ENCODE results near the gene ERFL. TPM values are rescaled to one million over a fixed set of nuclear protein-coding genes. Genes with fewer than 3 reads are reported as not detected.

Gene ERFL
- total RNA-seq, 2 experiments from 2014 or later, result 7.7 to 8.9 TPM

DNA sequence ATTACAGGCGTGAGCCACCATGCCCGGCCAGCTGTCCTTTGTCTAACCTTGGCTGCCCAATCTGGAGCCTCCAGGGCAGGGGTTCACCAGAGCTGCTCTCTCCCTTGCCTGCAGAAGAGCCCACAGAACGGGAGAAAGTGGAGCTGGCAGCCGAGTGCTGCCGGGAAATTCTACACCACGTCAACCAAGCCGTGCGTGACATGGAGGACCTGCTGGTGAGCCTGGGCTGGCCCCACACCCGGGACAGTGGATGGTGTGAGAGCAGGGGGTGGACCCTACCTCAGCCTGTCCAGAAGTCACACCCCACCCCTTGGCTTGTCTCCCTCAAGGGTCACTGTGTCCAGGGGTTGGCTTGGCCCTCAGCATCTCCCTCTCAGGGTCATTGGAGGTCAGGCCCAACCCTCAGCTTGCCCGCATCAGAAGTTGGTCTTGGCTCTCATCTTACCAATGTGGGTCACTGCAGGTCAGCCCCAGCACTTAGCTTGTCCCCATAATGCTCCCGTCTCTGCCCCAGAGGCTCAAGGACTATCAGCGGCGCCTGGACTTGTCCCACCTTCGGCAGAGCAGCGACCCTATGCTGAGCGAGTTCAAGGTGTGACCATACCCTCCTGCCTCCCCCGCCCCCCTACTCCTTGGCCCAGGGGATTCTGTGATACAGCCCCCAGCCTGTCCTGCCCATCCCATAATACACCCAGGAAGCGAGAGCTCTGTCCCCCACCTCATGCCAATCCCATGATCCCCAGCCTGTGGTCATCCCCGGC is 24.9 kb downstream of the ERFL start:
- intact Hi-C loops (cut with DNase I, micrococcal nuclease), result no loop called here
- TF ChIP-seq, protein P1, sequence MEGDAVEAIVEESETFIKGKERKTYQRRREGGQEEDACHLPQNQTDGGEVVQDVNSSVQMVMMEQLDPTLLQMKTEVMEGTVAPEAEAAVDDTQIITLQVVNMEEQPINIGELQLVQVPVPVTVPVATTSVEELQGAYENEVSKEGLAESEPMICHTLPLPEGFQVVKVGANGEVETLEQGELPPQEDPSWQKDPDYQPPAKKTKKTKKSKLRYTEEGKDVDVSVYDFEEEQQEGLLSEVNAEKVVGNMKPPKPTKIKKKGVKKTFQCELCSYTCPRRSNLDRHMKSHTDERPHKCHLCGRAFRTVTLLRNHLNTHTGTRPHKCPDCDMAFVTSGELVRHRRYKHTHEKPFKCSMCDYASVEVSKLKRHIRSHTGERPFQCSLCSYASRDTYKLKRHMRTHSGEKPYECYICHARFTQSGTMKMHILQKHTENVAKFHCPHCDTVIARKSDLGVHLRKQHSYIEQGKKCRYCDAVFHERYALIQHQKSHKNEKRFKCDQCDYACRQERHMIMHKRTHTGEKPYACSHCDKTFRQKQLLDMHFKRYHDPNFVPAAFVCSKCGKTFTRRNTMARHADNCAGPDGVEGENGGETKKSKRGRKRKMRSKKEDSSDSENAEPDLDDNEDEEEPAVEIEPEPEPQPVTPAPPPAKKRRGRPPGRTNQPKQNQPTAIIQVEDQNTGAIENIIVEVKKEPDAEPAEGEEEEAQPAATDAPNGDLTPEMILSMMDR (IDR thresholded peaks at IDR 0.05), result no peak
- Mint-ChIP-seq H3K9me3 (no peaks in the 10 kb centered on the region), H3K4me1 (ENCODE audit: low read depth) (peaks cover 60% of the 10 kb centered on the region), H3K27me3 (no peaks in the 10 kb centered on the region), H3K27ac (peak overlapping the region; percentile 7), H3K36me3 (ENCODE audit: low read depth) (peaks cover 89% of the 10 kb centered on the region), H3K4me3 (no peak overlapping the region)
- H3K27ac ChIP-seq (ENCODE audit: low read depth in 1 of 2, low read length in 2 of 2), result peak overlapping the region in 1 of 2 donors; percentile 21
- ATAC-seq (ENCODE audit: poor library complexity) (no peak), DNase-seq (no peak)
- H3K4me1 ChIP-seq (ENCODE audit: insufficient read depth, low read length), result peaks cover 48% of the 10 kb centered on the region
- ChIA-PET POLR2A (interaction anchor here (1.0 to 6.6 kb wide), 7 partner anchors 8 to 56 kb away, joined by 3 to 70 read pairs (median 9); partner anchors contain the start of genes ARHGEF1 and RABAC1), CTCF (no interaction called here)
- H3K27me3 ChIP-seq (ENCODE audit: control insufficient read depth in 1 of 2, insufficient read depth in 2 of 2, low read length in 2 of 2), result no peaks in the 10 kb centered on the region
- H3K36me3 ChIP-seq (ENCODE audit: insufficient read depth, low read length), result peaks cover 84% of the 10 kb centered on the region
- no peak overlapping the region for H3K4me3 ChIP-seq (ENCODE audit: low read length)
- no peaks in the 10 kb centered on the region for H3K9me3 ChIP-seq (ENCODE audit: control insufficient read depth in 1 of 2, insufficient read depth in 1 of 2, low read length in 2 of 2)

DNA sequence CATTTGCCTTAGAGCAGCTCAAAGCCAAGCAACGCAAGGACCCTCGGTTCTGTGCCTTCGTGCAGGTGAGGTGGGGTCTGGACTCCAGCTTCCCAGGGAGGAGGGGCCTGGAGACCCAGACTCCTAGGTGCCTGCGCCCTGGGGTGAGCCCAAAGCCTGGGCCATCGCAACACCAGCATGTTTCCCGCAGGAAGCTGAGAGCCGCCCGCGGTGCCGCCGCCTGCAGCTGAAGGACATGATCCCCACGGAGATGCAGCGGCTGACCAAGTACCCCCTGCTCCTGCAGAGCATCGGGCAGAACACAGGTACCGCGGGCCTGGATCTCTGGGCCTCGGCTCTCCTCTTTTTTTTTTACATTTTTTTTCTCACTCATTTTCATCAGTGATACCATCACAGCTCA is 25.7 kb downstream of the ERFL start:
- no peak overlapping the region for H3K27ac Mint-ChIP-seq
- CTCF ChIA-PET, result no interaction called here
- no peaks in the 10 kb centered on the region for H3K9me3 ChIP-seq (ENCODE audit: control insufficient read depth in 1 of 2, insufficient read depth in 1 of 2, low read length in 2 of 2)

DNA sequence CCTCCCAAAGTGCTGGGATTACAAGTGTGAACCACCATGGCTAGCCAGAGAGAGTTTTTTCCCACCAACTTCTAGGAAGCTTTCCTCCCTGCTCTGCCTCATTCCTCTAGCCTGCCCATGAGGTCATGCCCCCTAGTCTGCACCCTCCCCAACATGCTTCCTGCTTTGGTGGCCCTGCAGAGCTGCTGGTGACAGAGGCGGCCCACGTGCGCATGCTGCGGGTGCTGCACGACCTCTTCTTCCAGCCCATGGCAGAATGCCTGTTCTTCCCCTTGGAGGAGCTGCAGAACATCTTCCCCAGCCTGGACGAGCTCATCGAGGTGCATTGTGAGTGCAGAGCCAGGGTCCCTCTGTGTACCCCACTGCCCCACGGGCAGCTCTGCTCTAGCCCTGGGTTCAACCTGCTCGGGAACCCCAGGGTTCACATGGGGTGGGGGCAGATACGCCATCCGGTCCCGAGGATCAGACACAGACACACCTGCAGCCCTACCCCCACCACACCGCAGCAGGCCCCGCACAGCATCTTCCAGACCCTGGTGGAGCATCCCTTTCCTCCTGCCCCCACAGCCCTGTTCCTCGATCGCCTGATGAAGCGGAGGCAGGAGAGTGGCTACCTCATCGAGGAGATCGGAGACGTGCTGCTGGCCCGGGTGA is 26.4 kb downstream of the ERFL start:
- H3K9me3 ChIP-seq (ENCODE audit: control insufficient read depth in 1 of 2, insufficient read depth in 1 of 2, low read length in 2 of 2), result no peaks in the 10 kb centered on the region
- peak overlapping the region; percentile 7 for H3K27ac Mint-ChIP-seq
- no peaks in the 10 kb centered on the region for H3K27me3 ChIP-seq (ENCODE audit: control insufficient read depth in 1 of 2, insufficient read depth in 2 of 2, low read length in 2 of 2)
- TF ChIP-seq, protein P1 (IDR thresholded peaks at IDR 0.05), result no peak
- H3K4me3 ChIP-seq (ENCODE audit: low read length), result no peak overlapping the region
- H3K4me1 ChIP-seq (ENCODE audit: insufficient read depth, low read length), result peaks cover 59% of the 10 kb centered on the region
- H3K4me1 Mint-ChIP-seq (ENCODE audit: low read depth), result peaks cover 63% of the 10 kb centered on the region
- ATAC-seq (ENCODE audit: poor library complexity), result no peak
- ChIA-PET CTCF (interaction anchor here (1.9 kb wide), 1 partner anchor 29 kb away, joined by 5 read pairs; no protein-coding TSS in a partner anchor), POLR2A (interaction anchor here (0.6 to 6.6 kb wide), 10 partner anchors 8 to 537 kb away, joined by 3 to 70 read pairs (median 4); partner anchors contain the start of genes ARHGEF1, RABAC1 and RPS19)
- peaks cover 93% of the 10 kb centered on the region for H3K36me3 ChIP-seq (ENCODE audit: insufficient read depth, low read length)
- DNase-seq, result no peak
- H3K4me3 Mint-ChIP-seq, result no peak overlapping the region
- no peaks in the 10 kb centered on the region for H3K9me3 Mint-ChIP-seq
- intact Hi-C loops (cut with DNase I, micrococcal nuclease), result no loop called here
- no peaks in the 10 kb centered on the region for H3K27me3 Mint-ChIP-seq
- H3K27ac ChIP-seq (ENCODE audit: low read depth in 1 of 2, low read length in 2 of 2), result no peak overlapping the region
- peaks cover 92% of the 10 kb centered on the region for H3K36me3 Mint-ChIP-seq (ENCODE audit: low read depth)

More for the DNA sequence above, 25.7 kb downstream of the ERFL start:
- intact Hi-C loops (cut with DNase I, micrococcal nuclease), result no loop called here
- Mint-ChIP-seq H3K9me3 (no peaks in the 10 kb centered on the region), H3K36me3 (ENCODE audit: low read depth) (peaks cover 96% of the 10 kb centered on the region), H3K27me3 (no peaks in the 10 kb centered on the region), H3K4me1 (ENCODE audit: low read depth) (peaks cover 67% of the 10 kb centered on the region), H3K4me3 (no peak overlapping the region)
- TF ChIP-seq, protein P1 (IDR thresholded peaks at IDR 0.05), result no peak
- peaks cover 91% of the 10 kb centered on the region for H3K36me3 ChIP-seq (ENCODE audit: insufficient read depth, low read length)
- DNase-seq, result no peak
- POLR2A ChIA-PET, result interaction anchor here (1.0 to 6.6 kb wide), 7 partner anchors 9 to 56 kb away, joined by 3 to 70 read pairs (median 9); partner anchors contain the start of genes ARHGEF1 and RABAC1
- H3K27ac ChIP-seq (ENCODE audit: low read depth in 1 of 2, low read length in 2 of 2), result peak overlapping the region in 1 of 2 donors; percentile 21
- ATAC-seq (ENCODE audit: poor library complexity), result no peak
- H3K4me1 ChIP-seq (ENCODE audit: insufficient read depth, low read length), result peaks cover 54% of the 10 kb centered on the region
- H3K27me3 ChIP-seq (ENCODE audit: control insufficient read depth in 1 of 2, insufficient read depth in 2 of 2, low read length in 2 of 2), result no peaks in the 10 kb centered on the region
- no peak overlapping the region for H3K4me3 ChIP-seq (ENCODE audit: low read length)

Measured in CD4-positive, alpha-beta T cell (primary cell).